Pulmonary artery endothelial cell (primary cell): ENCODE measurements around the gene IL6ST. TPM values are rescaled to one million over a fixed set of nuclear protein-coding genes. Genes with fewer than 3 reads are reported as not detected.

Experiments used
- DNase-seq: peaks from one replicate; pipeline ENCODE4 v3.0.0-alpha.2; 2011; ENCODE audit warnings: low read depth, low spot score
- total RNA-seq: library from RNA; depleted of rRNA; stranded (reverse); fragments of >200 nt; gene quantifications from 2 replicates; pipeline ENCODE4 v1.2.3, GENCODE V29; 2014

Gene IL6ST
- total RNA-seq, 1 donor from 2014 or later: 373 TPM

GRCh38 chr5:55920784-55921183, 74.0 kb downstream of the IL6ST start:
- no peak for DNase-seq

DNA sequence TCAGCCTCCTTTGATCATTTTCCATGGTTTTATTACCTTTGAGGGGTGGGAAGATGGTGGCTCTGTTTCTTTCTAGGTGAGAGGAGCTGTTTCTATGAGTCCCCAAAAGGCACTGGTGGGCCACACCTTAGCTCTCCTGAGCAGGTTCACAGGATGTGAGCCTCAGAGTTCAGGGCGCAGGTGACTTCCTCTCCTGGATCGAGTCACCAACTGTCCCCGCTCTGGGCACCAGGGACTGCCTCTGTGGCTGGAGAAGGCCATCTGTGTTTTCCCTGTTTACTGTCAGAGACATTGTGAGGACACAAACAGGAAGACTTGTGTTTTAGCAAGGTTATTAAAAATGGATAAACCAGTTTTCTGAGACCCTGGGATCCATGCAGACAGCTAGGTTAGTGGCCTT, 75.1 kb downstream of the IL6ST start:
- DNase-seq: no peak

DNA sequence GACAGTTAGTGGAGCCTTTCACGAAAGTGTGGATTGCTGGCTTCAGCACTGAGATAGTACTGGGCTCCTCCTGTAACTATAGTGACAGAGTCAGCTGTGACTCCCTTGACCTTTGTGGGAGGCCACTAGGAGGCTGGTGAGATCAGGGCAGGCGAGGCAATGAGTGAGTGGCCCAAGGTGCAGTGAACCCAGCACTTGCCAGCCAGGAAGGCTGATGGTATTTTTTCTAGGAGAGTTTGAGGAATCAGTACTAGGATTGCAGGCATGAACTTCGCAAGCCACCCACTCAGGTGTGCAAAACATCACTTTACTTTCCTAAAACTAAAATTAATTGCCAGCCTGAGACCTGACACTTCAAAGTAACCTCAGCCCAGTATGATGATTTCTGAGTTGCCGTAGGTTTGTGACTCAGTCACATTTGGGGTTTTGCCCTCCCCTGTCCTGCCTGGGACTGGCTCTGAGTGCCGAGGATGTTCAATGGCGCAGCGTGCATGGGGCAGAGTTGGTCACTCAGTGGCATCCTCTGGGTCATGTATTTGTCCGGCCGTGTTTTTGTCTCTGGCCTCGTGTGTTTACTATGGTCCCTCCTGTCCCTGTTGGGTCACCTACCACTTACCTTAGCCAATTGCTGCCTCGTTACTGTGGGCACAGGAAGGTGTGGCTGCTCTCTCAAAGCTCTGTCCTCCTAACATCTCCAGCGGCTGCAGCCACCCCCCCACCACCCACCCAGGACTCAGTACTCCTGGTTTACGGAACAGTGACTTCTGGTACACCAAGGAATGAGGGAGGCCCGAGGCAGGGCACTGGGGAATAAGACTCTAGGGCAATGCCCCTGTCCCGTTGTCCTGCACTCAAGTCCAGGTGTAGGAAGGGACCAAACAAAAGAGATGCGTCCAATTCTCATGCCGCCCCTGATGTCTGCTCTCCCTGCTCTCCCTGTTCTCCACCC, 76.4 kb downstream of the IL6ST start:
- no peak for DNase-seq

- DNase-seq: no peak
Measured at GRCh38 chr5:55917402-55918086, 77.2 kb downstream of the IL6ST start.

GRCh38 chr5:55916986-55917385, 77.8 kb downstream of the IL6ST start:
- no peak for DNase-seq

GRCh38 chr5:55915783-55916182, 79.0 kb downstream of the IL6ST start:
- no peak for DNase-seq

- DNase-seq: no peak
Measured at GRCh38 chr5:55914971-55915370, 79.8 kb downstream of the IL6ST start.

GRCh38 chr5:55913466-55914413, 81.0 kb downstream of the IL6ST start:
- no peak for DNase-seq

DNA sequence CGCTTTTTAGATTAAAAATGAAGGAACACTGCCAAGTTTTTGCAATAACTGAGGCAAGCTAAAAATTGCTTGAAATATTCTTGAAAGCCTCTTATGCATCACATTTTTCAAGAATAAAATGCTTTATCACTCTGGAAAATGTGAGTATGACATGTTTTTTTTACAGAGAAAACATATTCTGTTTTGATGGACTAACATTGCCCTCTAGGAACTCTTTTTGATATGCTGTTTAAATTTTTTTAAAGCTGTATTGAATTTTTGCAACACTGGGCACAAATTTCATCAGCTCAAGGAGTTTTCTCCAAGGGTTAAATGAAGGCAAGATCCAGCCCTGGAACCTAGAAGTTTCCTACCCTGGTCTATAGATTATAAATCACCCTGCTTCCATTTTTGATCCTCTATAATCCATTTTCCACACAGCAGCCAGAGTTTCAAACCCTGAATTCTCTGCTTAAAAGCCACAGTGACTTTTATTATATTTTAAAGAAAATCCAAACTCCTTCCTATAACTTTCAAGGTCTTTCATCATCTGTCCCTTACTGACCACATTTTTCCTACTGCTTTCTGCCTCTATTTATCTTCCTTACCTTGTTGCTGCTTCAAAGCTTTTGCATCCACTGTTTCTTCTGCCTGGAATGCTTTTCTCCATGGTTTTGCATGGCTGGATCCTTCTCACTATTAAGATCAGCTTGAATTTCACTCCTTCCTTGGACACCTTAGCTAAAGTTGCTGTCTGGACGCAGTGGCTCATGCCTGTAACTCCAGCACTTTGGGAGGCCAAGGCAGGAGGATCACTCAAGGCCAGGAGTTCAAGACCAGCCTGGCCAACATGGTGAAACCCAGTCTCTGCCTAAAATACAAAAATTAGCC, 82.7 kb downstream of the IL6ST start:
- DNase-seq: no peak

- DNase-seq: no peak
Measured at GRCh38 chr5:55908804-55909203, 86.0 kb downstream of the IL6ST start.

- DNase-seq: no peak
Measured at GRCh38 chr5:55907927-55908326, 86.8 kb downstream of the IL6ST start.

DNA sequence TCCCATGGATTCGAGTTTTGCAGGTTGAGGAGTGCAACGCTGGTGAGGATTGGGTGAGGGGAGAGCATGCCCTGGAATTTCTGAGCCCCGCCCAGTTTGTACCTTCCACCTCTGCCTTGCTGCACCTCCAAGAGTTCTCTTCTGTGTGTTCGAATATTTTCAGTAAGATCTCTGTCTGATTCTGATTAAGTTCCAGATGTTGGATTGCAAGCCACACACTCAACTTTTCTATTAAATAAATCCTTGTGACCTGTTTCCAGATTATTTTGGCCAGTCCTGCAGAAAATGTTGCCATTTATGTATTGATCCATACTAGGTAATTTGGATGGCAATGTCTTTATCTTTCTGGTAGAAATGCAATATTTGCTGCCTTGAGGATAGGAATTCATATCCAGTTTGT, 89.5 kb downstream of the IL6ST start:
- no peak for DNase-seq

- DNase-seq: no peak
Measured at GRCh38 chr5:55904152-55904551, 90.6 kb downstream of the IL6ST start.

GRCh38 chr5:55903121-55903701, 91.6 kb downstream of the IL6ST start:
- no peak for DNase-seq

DNA sequence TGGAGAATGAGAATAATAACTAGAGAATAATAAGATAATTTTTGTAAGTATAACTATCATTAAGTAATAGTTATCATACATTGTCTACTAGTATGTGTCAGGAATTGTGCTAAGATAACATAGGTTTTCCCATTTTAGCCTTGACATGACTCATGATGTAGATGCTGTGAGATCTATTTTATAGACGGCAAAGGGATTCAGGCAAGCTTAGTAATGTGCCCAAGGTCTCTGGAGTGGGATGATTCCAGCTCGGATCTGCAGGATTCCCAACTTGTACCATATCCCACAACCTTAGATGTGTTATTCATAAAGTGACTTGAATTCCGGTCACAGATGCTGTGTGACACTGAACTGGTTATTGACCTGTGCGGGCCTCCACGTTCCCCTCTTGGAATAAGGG, 92.1 kb downstream of the IL6ST start:
- no peak for DNase-seq

- DNase-seq: no peak
Measured at GRCh38 chr5:55900776-55901175, 94.0 kb downstream of the IL6ST start.

GRCh38 chr5:55900068-55900467, 94.7 kb downstream of the IL6ST start:
- DNase-seq: no peak

DNA sequence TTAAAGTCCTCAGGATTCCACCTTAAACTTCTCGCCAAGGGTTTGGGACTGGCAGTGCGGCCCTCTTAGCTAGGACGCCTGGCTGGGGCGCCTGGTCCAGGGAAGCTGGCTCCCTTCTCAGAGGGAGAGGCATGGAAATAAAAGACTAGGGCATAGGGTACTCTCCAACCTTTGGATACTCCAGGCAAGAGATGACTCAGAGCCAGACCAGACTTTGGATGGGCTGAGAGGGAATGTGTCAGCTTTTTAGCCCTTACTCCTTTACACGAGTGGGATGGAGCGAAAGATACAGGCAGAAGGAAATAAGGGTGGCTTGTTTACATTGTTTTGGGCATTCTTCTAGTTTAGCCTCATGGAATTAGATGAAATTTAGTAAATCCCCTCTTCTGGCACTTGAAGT, 95.4 kb downstream of the IL6ST start:
- no peak for DNase-seq

DNA sequence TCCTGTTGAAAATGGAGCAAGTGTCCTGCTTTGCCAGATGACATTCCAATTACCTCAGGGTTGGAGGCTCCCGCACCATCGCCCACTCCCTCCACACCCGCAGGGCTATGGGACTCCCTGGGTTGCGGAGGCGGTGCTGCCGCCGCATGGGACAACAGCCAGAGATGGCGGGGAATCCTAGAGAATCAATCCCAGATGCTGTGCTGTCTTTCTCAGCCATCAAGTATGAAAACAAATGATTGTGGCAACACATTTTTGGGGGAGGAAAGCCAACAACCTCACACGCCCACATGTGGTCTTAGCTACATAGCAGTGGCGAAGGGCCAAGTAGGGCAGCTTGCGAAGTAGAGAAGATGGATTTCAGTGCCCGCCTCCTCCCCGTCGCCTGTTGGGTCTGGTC, 96.9 kb downstream of the IL6ST start:
- DNase-seq: no peak

GRCh38 chr5:55897206-55897894, 97.4 kb downstream of the IL6ST start:
- no peak for DNase-seq
